SK-N-SH treated with all-trans-retinoic acid at 6 μM for 48 hours (cell line): Measurements from ENCODE around the gene TSEN54.
A peak's percentile ranks its signal among the peaks of the same experiment; 100 is the strongest.

ENCODE experiments used
- ATAC-seq: fragments of 200-7000 bp; cut with Tn5 transposase; 3 replicates; pipeline ENCODE4 v1.9.1; 2020; ENCODE audit warnings: mild to moderate bottlenecking, moderate library complexity
- ARNTL ChIP-seq: fragments of 450-650 bp; formaldehyde crosslinking; IDR thresholded peaks from 2 replicates; pipeline ENCODE4 v1.5.0; 2020; ENCODE audit warnings: low read depth, mild to moderate bottlenecking, moderate library complexity, borderline replicate concordance
- CREB5 ChIP-seq: fragments of 250-450 bp; sonication (Bioruptor Pico); IDR thresholded peaks from 2 replicates; pipeline ENCODE4 v1.5.1; 2020; ENCODE audit warnings: low read depth, mild to moderate bottlenecking, moderate library complexity
- CSDC2 ChIP-seq: fragments of 250-450 bp; sonication (Bioruptor Pico); IDR thresholded peaks from 2 replicates; pipeline ENCODE4 v1.5.0; 2020; ENCODE audit warnings: mild to moderate bottlenecking, moderate library complexity
- CSRNP3 ChIP-seq: fragments of 250-450 bp; sonication (Bioruptor Pico); IDR thresholded peaks from 2 replicates; pipeline ENCODE4 v1.5.1; 2021; ENCODE audit warnings: mild to moderate bottlenecking, moderate library complexity
- ISL1 ChIP-seq: fragments of 250-450 bp; sonication (Bioruptor Pico); IDR thresholded peaks from 2 replicates; pipeline ENCODE4 v2.1.2; 2022; ENCODE audit warnings: mild to moderate bottlenecking, moderate library complexity
- OSR1 ChIP-seq: fragments of 250-450 bp; sonication (Bioruptor Pico); IDR thresholded peaks from 2 replicates; pipeline ENCODE4 v1.8.0; 2022; ENCODE audit warnings: moderate library complexity, mild to moderate bottlenecking, inconsistent platforms
- PATZ1 ChIP-seq: fragments of 250-450 bp; sonication (Bioruptor Pico); IDR thresholded peaks from 2 replicates; pipeline ENCODE4 v1.8.0; 2020; ENCODE audit warnings: mild to moderate bottlenecking, moderate library complexity, borderline replicate concordance
- RARB ChIP-seq: fragments of 250-450 bp; sonication (Bioruptor Pico); IDR thresholded peaks from 2 replicates; pipeline ENCODE4 v1.8.0; 2021; ENCODE audit warnings: mild to moderate bottlenecking, moderate library complexity
- TCF4 ChIP-seq: fragments of 250-450 bp; sonication (Bioruptor Pico); IDR thresholded peaks from 2 replicates; pipeline ENCODE4 v1.8.0; 2021; ENCODE audit warnings: mild to moderate bottlenecking, moderate library complexity, borderline replicate concordance
- ZC3H10 ChIP-seq: fragments of 250-450 bp; sonication (Bioruptor Pico); IDR thresholded peaks from 2 replicates; pipeline ENCODE4 v1.5.1; 2021; ENCODE audit warnings: mild to moderate bottlenecking, moderate library complexity
- ZNF565 ChIP-seq: fragments of 450-650 bp; formaldehyde crosslinking; conservative IDR thresholded peaks from 2 replicates; pipeline ENCODE4 v1.5.0; 2020; ENCODE audit warnings: low read depth, mild to moderate bottlenecking, moderate library complexity
- ZNF70 ChIP-seq: fragments of 450-650 bp; formaldehyde crosslinking; IDR thresholded peaks from 2 replicates; pipeline ENCODE4 v1.5.0; 2020; ENCODE audit warnings: mild to moderate bottlenecking, moderate library complexity
- ZNF8 ChIP-seq: fragments of 450-650 bp; formaldehyde crosslinking; IDR thresholded peaks from 2 replicates; pipeline ENCODE4 v1.5.0; 2020; ENCODE audit warnings: mild to moderate bottlenecking, moderate library complexity

Gene TSEN54

GRCh38 chr17:75524269-75524969, 8.1 kb downstream of the TSEN54 start:
- peak; percentile 4; the same call in 2 of the 3 replicates for ATAC-seq
- TF ChIP-seq PATZ1, result no peak
- TF ChIP-seq OSR1 (CRISPR knock-in tag), result no peak
- TF ChIP-seq, all 23 proteins: peak for 0

GRCh38 chr17:75524970-75525805, 8.9 kb downstream of the TSEN54 start, which contains the start of gene LLGL2:
TSS of gene LLGL2 (plus strand) at chr17:75525697. CDS start at chr17:75543427, 17,730 bp downstream.
- peak; percentile 83 for ATAC-seq
- TF ChIP-seq ZNF70 (CRISPR knock-in tag) (0 out of 2 replicates have a peak, but pooled peaks have one; percentile 40), PATZ1 (peak; percentile 88; the same call in 1 of the 2 replicates), ISL1 (CRISPR knock-in tag) (no peak)

- TF ChIP-seq ZNF565 (CRISPR knock-in tag), result no peak
- TF ChIP-seq CSRNP3 (CRISPR knock-in tag), result no peak
- TF ChIP-seq ZC3H10 (CRISPR knock-in tag), result no peak
- no peak for TF ChIP-seq ZNF70 (CRISPR knock-in tag)
- no peak for TF ChIP-seq ARNTL (CRISPR knock-in tag)
- TF ChIP-seq ZNF8 (CRISPR knock-in tag), result no peak
- TF ChIP-seq RARB (CRISPR knock-in tag), result no peak
- TF ChIP-seq CREB5 (CRISPR knock-in tag), result no peak
- TF ChIP-seq, all 23 proteins: peak for 0
- no peak for ATAC-seq
These were observed 9.7 kb downstream of the TSEN54 start for GRCh38 chr17:75525806-75526554.

GRCh38 chr17:75526555-75527270, 10.4 kb downstream of the TSEN54 start:
- no peak for ATAC-seq
- TF ChIP-seq CSDC2 (CRISPR knock-in tag) (no peak), ZC3H10 (CRISPR knock-in tag) (no peak), TCF4 (CRISPR knock-in tag) (no peak)
- TF ChIP-seq, all 23 proteins: peak for 0
